ENCODE measurements around the gene APOC4.
"Not testable (repeated sequence)": the region's sequence is repeated elsewhere in the genome, so short reads cannot be mapped to it uniquely, and the experiment has no call there.

DNA sequence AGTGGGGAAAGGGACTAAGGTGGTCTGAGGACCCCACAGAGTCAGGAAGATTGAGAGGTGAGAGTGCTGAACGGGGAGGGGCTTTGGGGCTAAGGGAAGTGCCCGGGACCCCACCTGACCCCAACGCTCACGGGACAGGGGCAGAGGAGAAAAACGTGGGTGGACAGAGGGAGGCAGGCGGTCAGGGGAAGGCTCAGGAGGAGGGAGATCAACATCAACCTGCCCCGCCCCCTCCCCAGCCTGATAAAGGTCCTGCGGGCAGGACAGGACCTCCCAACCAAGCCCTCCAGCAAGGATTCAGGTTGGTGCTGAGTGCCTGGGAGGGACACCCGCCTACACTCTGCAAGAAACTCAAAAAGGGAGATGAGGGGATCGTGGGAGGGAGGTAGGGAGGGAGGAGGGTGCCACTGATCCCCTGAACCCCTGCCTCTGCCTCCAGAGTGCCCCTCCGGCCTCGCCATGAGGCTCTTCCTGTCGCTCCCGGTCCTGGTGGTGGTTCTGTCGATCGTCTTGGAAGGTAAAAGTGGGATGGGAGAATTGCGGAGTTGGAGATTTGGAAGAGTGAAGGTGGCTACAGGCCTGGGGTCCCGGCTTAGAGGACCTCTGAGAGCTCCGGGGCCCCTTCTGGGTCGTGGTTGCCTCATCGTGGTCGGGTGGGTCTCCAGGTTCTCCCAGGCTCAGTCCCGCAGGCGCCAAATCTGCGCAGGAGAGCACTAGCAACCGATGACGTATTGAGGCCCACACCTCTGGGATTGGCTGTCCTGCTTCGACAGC, 27.4 kb upstream of the APOC4 start, which contains the start of gene APOC1:
- TF ChIP-seq, protein P1, sequence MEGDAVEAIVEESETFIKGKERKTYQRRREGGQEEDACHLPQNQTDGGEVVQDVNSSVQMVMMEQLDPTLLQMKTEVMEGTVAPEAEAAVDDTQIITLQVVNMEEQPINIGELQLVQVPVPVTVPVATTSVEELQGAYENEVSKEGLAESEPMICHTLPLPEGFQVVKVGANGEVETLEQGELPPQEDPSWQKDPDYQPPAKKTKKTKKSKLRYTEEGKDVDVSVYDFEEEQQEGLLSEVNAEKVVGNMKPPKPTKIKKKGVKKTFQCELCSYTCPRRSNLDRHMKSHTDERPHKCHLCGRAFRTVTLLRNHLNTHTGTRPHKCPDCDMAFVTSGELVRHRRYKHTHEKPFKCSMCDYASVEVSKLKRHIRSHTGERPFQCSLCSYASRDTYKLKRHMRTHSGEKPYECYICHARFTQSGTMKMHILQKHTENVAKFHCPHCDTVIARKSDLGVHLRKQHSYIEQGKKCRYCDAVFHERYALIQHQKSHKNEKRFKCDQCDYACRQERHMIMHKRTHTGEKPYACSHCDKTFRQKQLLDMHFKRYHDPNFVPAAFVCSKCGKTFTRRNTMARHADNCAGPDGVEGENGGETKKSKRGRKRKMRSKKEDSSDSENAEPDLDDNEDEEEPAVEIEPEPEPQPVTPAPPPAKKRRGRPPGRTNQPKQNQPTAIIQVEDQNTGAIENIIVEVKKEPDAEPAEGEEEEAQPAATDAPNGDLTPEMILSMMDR (IDR thresholded peaks at IDR 0.05): not testable (repeated sequence)
- TF ChIP-seq RARB (CRISPR knock-in tag; IDR thresholded peaks at IDR 0.05); SMC3 (IDR thresholded peaks at IDR 0.05); MYC (IDR thresholded peaks at IDR 0.05; ENCODE audit: borderline replicate concordance, low read length); MAFK (IDR thresholded peaks at IDR 0.05; ENCODE audit: partially characterized antibody); RCOR1 (IDR thresholded peaks at IDR 0.05; ENCODE audit: low read depth, low read length): not testable (repeated sequence)
- TF ChIP-seq, protein P2, sequence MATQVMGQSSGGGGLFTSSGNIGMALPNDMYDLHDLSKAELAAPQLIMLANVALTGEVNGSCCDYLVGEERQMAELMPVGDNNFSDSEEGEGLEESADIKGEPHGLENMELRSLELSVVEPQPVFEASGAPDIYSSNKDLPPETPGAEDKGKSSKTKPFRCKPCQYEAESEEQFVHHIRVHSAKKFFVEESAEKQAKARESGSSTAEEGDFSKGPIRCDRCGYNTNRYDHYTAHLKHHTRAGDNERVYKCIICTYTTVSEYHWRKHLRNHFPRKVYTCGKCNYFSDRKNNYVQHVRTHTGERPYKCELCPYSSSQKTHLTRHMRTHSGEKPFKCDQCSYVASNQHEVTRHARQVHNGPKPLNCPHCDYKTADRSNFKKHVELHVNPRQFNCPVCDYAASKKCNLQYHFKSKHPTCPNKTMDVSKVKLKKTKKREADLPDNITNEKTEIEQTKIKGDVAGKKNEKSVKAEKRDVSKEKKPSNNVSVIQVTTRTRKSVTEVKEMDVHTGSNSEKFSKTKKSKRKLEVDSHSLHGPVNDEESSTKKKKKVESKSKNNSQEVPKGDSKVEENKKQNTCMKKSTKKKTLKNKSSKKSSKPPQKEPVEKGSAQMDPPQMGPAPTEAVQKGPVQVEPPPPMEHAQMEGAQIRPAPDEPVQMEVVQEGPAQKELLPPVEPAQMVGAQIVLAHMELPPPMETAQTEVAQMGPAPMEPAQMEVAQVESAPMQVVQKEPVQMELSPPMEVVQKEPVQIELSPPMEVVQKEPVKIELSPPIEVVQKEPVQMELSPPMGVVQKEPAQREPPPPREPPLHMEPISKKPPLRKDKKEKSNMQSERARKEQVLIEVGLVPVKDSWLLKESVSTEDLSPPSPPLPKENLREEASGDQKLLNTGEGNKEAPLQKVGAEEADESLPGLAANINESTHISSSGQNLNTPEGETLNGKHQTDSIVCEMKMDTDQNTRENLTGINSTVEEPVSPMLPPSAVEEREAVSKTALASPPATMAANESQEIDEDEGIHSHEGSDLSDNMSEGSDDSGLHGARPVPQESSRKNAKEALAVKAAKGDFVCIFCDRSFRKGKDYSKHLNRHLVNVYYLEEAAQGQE (IDR thresholded peaks at IDR 0.05): not testable (repeated sequence)
- TF ChIP-seq RFX5 (IDR thresholded peaks at IDR 0.05) (peak; percentile 100), POLR2A (IDR thresholded peaks at IDR 0.05; ENCODE audit: low read length) (peak; percentile 55)

All from A549 (cell line).